ENCODE results near the gene FXYD4. TPM values are rescaled to one million over a fixed set of nuclear protein-coding genes. Genes with fewer than 3 reads are reported as not detected.

The FXYD4 gene
- total RNA-seq, 2 donors from 2014 or later = not detected

GRCh38 chr10:43402176-43402575 is 30.7 kb downstream of the FXYD4 start:
- H3K36me3 ChIP-seq (replicated peaks in 1 of 2; ENCODE audit: insufficient read depth in 1 of 2, low read depth in 2 of 2) = no peaks in the 10 kb centered on the region
- TF ChIP-seq, protein P1, sequence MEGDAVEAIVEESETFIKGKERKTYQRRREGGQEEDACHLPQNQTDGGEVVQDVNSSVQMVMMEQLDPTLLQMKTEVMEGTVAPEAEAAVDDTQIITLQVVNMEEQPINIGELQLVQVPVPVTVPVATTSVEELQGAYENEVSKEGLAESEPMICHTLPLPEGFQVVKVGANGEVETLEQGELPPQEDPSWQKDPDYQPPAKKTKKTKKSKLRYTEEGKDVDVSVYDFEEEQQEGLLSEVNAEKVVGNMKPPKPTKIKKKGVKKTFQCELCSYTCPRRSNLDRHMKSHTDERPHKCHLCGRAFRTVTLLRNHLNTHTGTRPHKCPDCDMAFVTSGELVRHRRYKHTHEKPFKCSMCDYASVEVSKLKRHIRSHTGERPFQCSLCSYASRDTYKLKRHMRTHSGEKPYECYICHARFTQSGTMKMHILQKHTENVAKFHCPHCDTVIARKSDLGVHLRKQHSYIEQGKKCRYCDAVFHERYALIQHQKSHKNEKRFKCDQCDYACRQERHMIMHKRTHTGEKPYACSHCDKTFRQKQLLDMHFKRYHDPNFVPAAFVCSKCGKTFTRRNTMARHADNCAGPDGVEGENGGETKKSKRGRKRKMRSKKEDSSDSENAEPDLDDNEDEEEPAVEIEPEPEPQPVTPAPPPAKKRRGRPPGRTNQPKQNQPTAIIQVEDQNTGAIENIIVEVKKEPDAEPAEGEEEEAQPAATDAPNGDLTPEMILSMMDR (IDR thresholded peaks at IDR 0.05) = no peak
- no peak for TF ChIP-seq POLR2A (IDR thresholded peaks at IDR 0.05)
- H3K27ac ChIP-seq = no peak overlapping the region
- no peak for ATAC-seq
- intact Hi-C loops (cut with DNase I) = no loop called here
- no peak overlapping the region for H3K4me3 ChIP-seq
- H3K4me1 ChIP-seq = peaks cover 85% of the 10 kb centered on the region
- no peaks in the 10 kb centered on the region for H3K27me3 ChIP-seq
- no peaks in the 10 kb centered on the region for H3K9me3 ChIP-seq
- no peak for DNase-seq
- 45 to 52% methylated on average over 4 of the region's 4 CpGs for WGBS, 2 donors

DNA sequence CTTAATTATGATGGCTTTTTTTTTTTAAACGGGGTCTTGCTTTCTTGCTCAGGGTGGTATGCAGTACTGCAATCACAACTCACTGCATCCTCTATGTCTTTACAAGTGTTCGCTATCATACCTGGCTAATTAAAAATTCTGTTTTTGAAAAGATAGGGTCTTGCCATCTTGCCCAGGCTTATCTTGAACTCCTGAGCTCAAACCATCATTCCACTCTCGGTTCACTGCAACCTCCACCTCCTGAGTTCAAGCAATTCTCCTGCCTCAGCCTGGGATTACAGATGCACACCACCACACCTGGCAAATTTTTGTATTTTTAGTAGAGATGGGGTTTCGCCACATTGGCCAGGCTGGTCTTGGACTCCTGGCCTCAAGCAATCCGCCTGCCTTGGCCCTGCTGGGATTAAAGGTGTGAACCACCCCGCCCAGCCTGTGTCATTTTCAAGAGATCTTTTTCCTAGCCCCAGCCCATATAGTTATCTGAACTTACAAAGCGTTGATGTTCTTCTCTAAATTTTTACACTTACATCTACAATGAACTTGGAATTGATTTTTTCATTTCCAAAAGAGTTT is 31.5 kb downstream of the FXYD4 start:
- 85% methylated on average over 7 of the region's 7 CpGs for WGBS, 2 donors
- H3K36me3 ChIP-seq (replicated peaks in 1 of 2; ENCODE audit: insufficient read depth in 1 of 2, low read depth in 2 of 2) = no peaks in the 10 kb centered on the region
- H3K4me1 ChIP-seq = peaks cover 81% of the 10 kb centered on the region
- H3K9me3 ChIP-seq = no peaks in the 10 kb centered on the region
- TF ChIP-seq, protein P1 (IDR thresholded peaks at IDR 0.05) = no peak
- TF ChIP-seq POLR2A (IDR thresholded peaks at IDR 0.05) = no peak
- no peak overlapping the region for H3K4me3 ChIP-seq
- ATAC-seq (no peak), DNase-seq (no peak)
- H3K27me3 ChIP-seq = no peaks in the 10 kb centered on the region
- intact Hi-C loops (cut with DNase I) = no loop called here
- H3K27ac ChIP-seq = no peak overlapping the region

DNA sequence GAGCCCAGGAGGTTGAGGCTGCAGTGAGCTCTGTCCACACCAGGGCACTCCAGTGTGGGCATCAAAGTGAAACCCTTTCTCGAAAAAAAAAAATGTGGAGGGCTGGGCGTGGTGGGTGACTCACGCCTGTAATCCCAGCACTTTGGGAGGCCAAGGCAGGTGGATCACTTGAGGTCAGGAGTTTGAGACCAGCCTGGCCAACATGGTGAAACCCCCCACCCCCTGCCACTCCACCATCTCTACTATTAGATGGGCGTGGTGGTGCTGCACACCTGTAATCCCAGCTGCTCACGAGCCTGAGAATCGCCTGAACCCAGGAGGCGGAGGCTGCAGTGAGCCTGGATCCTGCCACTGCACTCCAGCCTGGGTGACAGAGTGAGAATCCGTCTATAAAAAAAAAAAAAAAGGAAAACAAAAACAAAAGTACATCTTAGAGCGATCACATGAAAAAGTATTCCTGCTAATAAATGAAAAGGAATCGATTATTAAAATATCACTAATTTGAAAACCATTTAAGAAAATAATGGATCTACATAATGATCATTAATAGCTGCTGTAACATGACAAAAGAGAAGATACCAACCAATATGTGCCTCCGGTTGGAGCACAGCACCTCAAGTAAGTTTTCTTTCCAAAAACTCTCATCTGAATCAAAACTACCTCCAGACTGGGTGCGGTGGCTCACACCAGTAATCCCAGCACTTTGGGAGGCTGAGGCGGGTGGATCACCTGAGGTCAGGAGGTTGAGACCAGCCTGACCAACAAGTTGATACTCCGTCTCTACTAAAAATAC is 32.7 kb downstream of the FXYD4 start:
- no peaks in the 10 kb centered on the region for H3K36me3 ChIP-seq (replicated peaks in 1 of 2; ENCODE audit: insufficient read depth in 1 of 2, low read depth in 2 of 2)
- H3K27me3 ChIP-seq = no peaks in the 10 kb centered on the region
- ATAC-seq (no peak), DNase-seq (no peak)
- no peaks in the 10 kb centered on the region for H3K9me3 ChIP-seq
- 73 to 76% methylated on average over 12 of the region's 14 CpGs for WGBS, 2 donors
- H3K27ac ChIP-seq = no peak overlapping the region
- intact Hi-C loops (cut with DNase I) = no loop called here
- H3K4me1 ChIP-seq = peaks cover 70% of the 10 kb centered on the region
- TF ChIP-seq POLR2A (IDR thresholded peaks at IDR 0.05) = no peak
- TF ChIP-seq, protein P1 (IDR thresholded peaks at IDR 0.05) = no peak
- no peak overlapping the region for H3K4me3 ChIP-seq

DNA sequence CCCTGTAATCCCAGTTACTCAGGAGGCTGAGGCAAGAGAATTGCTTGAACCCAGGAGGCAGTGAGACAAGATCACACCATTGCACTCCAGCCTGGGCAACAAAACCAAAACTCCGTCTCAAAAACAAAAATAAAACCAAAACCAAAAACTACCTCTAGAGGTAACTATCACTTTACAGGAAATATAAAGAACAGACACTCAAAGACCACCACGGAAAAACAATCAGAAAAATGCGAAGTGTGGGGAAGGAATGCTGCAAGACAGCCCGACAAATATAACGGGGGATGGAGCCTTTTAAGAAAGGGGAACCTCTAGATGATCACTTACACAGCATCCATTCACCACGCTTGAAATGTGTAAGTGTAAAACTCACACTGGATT is 33.3 kb downstream of the FXYD4 start:
- H3K4me1 ChIP-seq = peaks cover 67% of the 10 kb centered on the region
- no peaks in the 10 kb centered on the region for H3K9me3 ChIP-seq
- ATAC-seq (no peak), DNase-seq (no peak)
- no peak overlapping the region for H3K27ac ChIP-seq
- TF ChIP-seq POLR2A (IDR thresholded peaks at IDR 0.05) = no peak
- TF ChIP-seq, protein P1 (IDR thresholded peaks at IDR 0.05) = no peak
- no peaks in the 10 kb centered on the region for H3K27me3 ChIP-seq
- intact Hi-C loops (cut with DNase I) = no loop called here
- 64 to 79% methylated on average over 6 of the region's 6 CpGs for WGBS, 2 donors
- no peaks in the 10 kb centered on the region for H3K36me3 ChIP-seq (replicated peaks in 1 of 2; ENCODE audit: insufficient read depth in 1 of 2, low read depth in 2 of 2)
- H3K4me3 ChIP-seq = no peak overlapping the region
